ENCODE data around the gene ESPN. TPM values are rescaled to one million over a fixed set of nuclear protein-coding genes. Genes with fewer than 3 reads are reported as not detected.

The ESPN gene
- total and polyA plus RNA-seq, 2 of the 8 experiments (the other 6 are each of a cell fraction or from before 2014, with no cell fraction given): 5.2 to 16.3 TPM

- no peak for TF ChIP-seq SIN3A (conservative IDR thresholded peaks at IDR 0.05 in 1 of 2, IDR thresholded peaks at IDR 0.05 in 1 of 2; ENCODE audit: low read depth in 1 of 2, low read length in 2 of 2)
- TF ChIP-seq FOSL1 (IDR thresholded peaks at IDR 0.05; ENCODE audit: insufficient read depth, low read depth, low read length): no peak
- TF ChIP-seq NRF1 (IDR thresholded peaks at IDR 0.05; ENCODE audit: low read depth, low read length): no peak
- TF ChIP-seq POU5F1 (IDR thresholded peaks at IDR 0.05; ENCODE audit: low read depth, low read length): no peak
- TF ChIP-seq EP300 (IDR thresholded peaks at IDR 0.05; ENCODE audit: borderline replicate concordance in 1 of 2, low read depth in 2 of 2, low read length in 2 of 2): no peak
Observed at GRCh38 chr1:6501279-6501813, 76.8 kb downstream of the ESPN start (continued).

Measured in H1 (cell line).